Testis (tissue), 2 donors: ENCODE results near the gene ZC3H10.

Experiments
- CTCF ChIP-seq, 3 experiments: fragments of 450-650 bp in 2 of 3; fragments of 200-600 bp in 1 of 3; sonication (generic) in 1 of 3; IDR thresholded peaks; one replicate each; pipeline ENCODE4 v1.5.1; 2016 to 2019; ENCODE audit warnings: antibody characterized with exemption in 3 of 3, mild to moderate bottlenecking in 2 of 3, moderate library complexity in 1 of 3
- POLR2A ChIP-seq: fragments of 450-650 bp; IDR thresholded peaks from one replicate; pipeline ENCODE4 v1.6.1; 2017; ENCODE audit warnings: antibody characterized with exemption, mild to moderate bottlenecking, moderate library complexity

- TF ChIP-seq CTCF (IDR thresholded peaks at IDR 0.05): no peak
- TF ChIP-seq POLR2A: no peak
Observed at GRCh38 chr12:56137853-56138571, 19.9 kb downstream of the ZC3H10 start.
